HL-60 (cell line): ENCODE results near the gene ZDHHC5.
"Not testable (repeated sequence)": the region's sequence is repeated elsewhere in the genome, so short reads cannot be mapped to it uniquely, and the experiment has no call there.

Source experiments
- CTCF ChIP-seq: IDR thresholded peaks from one replicate; pipeline ENCODE4 v1.5.1; 2011; ENCODE audit warnings: low read length, control low read depth, inconsistent platforms; ENCODE audit not compliant: insufficient read depth
- REST ChIP-seq: IDR thresholded peaks from 2 replicates; pipeline ENCODE4 v1.6.1; 2012; ENCODE audit warnings: low read depth; ENCODE audit not compliant: insufficient replicate concordance

GRCh38 chr11:57716726-57717125 lies 48.8 kb downstream of the ZDHHC5 start:
- TF ChIP-seq CTCF, REST: not testable (repeated sequence)
